Loucy (cell line): ENCODE measurements around the gene SLC2A1.

Experiments used
- H2AFZ ChIP-seq: fragments of 200-600 bp; sonication (generic); 2 replicates; pipeline ENCODE4 v1.6.0; 2016; ENCODE audit warnings: antibody characterized with exemption, mild to moderate bottlenecking, low read length, moderate library complexity
- H3F3A ChIP-seq: fragments of 200-600 bp; 2 replicates; pipeline ENCODE4 v1.6.0; 2016; ENCODE audit warnings: antibody characterized with exemption, low read depth, mild to moderate bottlenecking
- H3K27me3 ChIP-seq: fragments of 200-600 bp; sonication (generic); 2 replicates; pipeline ENCODE4 v1.6.1; 2014; ENCODE audit warnings: low read length, mild to moderate bottlenecking; ENCODE audit not compliant: insufficient read depth, poor library complexity, severe bottlenecking
- H3K36me3 ChIP-seq: fragments of 200-600 bp; sonication (generic); 2 replicates; pipeline ENCODE4 v1.6.1; 2016; ENCODE audit warnings: low read length; ENCODE audit not compliant: insufficient read depth
- H3K4me1 ChIP-seq: fragments of 200-600 bp; sonication (generic); 2 replicates; pipeline ENCODE4 v1.5.1; 2014; ENCODE audit warnings: low read length, mild to moderate bottlenecking; ENCODE audit not compliant: insufficient read depth, poor library complexity, severe bottlenecking
- H3K4me2 ChIP-seq: fragments of 200-600 bp; sonication (generic); 2 replicates; pipeline ENCODE4 v1.6.0; 2014; ENCODE audit warnings: antibody characterized with exemption, low read length, low read depth, mild to moderate bottlenecking; ENCODE audit not compliant: poor library complexity, severe bottlenecking
- H3K4me3 ChIP-seq: fragments of 200-600 bp; sonication (generic); 2 replicates; pipeline ENCODE4 v1.5.1; 2014; ENCODE audit warnings: low read length, mild to moderate bottlenecking, mixed read lengths; ENCODE audit not compliant: poor library complexity, severe bottlenecking
- H3K79me2 ChIP-seq: fragments of 200-600 bp; sonication (generic); 2 replicates; pipeline ENCODE4 v1.6.1; 2014; ENCODE audit warnings: low read length; ENCODE audit not compliant: insufficient read depth
- H3K9ac ChIP-seq: fragments of 200-600 bp; sonication (generic); 2 replicates; pipeline ENCODE4 v1.6.0; 2014; ENCODE audit warnings: mild to moderate bottlenecking, low read depth, low read length, moderate library complexity; ENCODE audit not compliant: poor library complexity, severe bottlenecking
- H3K9me2 ChIP-seq: fragments of 200-600 bp; sonication (generic); replicated peaks from 2 replicates; pipeline ENCODE4 v1.6.1; 2016; ENCODE audit warnings: low read depth, low read length, mixed read lengths
- H3K9me3 ChIP-seq: fragments of 200-600 bp; sonication (generic); 2 replicates; pipeline ENCODE4 v1.6.1; 2014; ENCODE audit warnings: mild to moderate bottlenecking, antibody characterized with exemption, low read length, low read depth; ENCODE audit not compliant: insufficient read depth
- H4K20me1 ChIP-seq: fragments of 200-600 bp; sonication (generic); 2 replicates; pipeline ENCODE4 v1.6.0; 2014; ENCODE audit warnings: antibody characterized with exemption, low read length, mild to moderate bottlenecking; ENCODE audit not compliant: insufficient read depth, poor library complexity, severe bottlenecking
- EZH2phosphoT487 ChIP-seq: fragments of 200-600 bp; IDR thresholded peaks from 2 replicates; pipeline ENCODE4 v1.6.1; 2018; ENCODE audit warnings: antibody characterized with exemption, mild to moderate bottlenecking, moderate library complexity, borderline replicate concordance
- TF ChIP-seq, protein P1 (sequence below): fragments of 200-600 bp; sonication (generic); conservative IDR thresholded peaks from 2 replicates; pipeline ENCODE4 v1.5.1; 2014; ENCODE audit warnings: mild to moderate bottlenecking, antibody characterized with exemption, low read length

Gene SLC2A1

DNA sequence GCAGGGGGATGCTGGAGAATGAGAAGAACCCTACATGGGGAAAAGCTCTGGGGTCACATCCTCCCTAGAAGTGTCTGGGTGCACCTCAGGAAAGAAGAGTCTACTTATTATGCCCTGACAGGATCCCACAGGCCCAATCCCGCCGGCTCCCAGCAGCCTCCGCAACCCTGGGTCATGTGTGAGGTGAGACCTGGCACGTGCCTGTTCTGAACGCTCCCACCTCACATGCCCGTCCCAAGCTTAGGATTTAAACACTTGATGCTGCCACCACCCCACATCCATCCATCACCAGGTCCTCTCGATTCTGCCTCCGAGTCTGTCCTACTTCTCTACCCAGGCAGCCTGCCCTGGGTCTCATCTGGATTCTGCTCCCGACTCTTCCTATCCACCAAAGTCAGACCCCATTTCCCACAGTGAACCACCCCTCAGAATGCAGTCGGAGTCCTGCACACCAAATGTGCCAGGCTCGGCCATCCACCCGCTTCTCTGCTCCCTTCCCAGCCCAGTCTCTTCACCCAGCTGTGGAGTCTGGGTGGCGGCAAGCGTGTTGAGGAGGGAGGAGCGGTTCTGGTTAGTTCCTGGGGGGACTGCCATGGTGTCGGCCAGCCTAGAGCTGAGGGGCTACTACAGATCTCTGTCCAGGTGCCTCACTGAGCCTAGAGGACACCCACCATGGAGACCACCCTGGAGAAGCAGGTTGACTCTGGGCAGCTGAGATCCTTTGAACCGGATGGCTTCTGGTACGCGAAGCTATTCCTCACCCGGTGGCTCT, 23.9 kb downstream of the SLC2A1 start:
- H3K79me2 ChIP-seq = peaks cover 92% of the 10 kb centered on the region; the same call in 1 of the 2 replicates
- no peak for TF ChIP-seq EZH2phosphoT487
- TF ChIP-seq, protein P1, sequence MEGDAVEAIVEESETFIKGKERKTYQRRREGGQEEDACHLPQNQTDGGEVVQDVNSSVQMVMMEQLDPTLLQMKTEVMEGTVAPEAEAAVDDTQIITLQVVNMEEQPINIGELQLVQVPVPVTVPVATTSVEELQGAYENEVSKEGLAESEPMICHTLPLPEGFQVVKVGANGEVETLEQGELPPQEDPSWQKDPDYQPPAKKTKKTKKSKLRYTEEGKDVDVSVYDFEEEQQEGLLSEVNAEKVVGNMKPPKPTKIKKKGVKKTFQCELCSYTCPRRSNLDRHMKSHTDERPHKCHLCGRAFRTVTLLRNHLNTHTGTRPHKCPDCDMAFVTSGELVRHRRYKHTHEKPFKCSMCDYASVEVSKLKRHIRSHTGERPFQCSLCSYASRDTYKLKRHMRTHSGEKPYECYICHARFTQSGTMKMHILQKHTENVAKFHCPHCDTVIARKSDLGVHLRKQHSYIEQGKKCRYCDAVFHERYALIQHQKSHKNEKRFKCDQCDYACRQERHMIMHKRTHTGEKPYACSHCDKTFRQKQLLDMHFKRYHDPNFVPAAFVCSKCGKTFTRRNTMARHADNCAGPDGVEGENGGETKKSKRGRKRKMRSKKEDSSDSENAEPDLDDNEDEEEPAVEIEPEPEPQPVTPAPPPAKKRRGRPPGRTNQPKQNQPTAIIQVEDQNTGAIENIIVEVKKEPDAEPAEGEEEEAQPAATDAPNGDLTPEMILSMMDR = no peak
- no peaks in the 10 kb centered on the region for H3K27me3 ChIP-seq
- no peaks in the 10 kb centered on the region for H3K9me2 ChIP-seq
- peaks cover 69% of the 10 kb centered on the region for H3K4me1 ChIP-seq
- H3K9me3 ChIP-seq = no peaks in the 10 kb centered on the region
- H3K36me3 ChIP-seq = peaks cover 79% of the 10 kb centered on the region
- no peak overlapping the region for H3K9ac ChIP-seq
- H3F3A ChIP-seq = peaks cover 12% of the 10 kb centered on the region; the same call in 1 of the 2 replicates
- no peak overlapping the region for H2AFZ ChIP-seq
- no peak overlapping the region for H3K4me2 ChIP-seq
- H4K20me1 ChIP-seq = peaks cover 55% of the 10 kb centered on the region
- H3K4me3 ChIP-seq = no peak overlapping the region

DNA sequence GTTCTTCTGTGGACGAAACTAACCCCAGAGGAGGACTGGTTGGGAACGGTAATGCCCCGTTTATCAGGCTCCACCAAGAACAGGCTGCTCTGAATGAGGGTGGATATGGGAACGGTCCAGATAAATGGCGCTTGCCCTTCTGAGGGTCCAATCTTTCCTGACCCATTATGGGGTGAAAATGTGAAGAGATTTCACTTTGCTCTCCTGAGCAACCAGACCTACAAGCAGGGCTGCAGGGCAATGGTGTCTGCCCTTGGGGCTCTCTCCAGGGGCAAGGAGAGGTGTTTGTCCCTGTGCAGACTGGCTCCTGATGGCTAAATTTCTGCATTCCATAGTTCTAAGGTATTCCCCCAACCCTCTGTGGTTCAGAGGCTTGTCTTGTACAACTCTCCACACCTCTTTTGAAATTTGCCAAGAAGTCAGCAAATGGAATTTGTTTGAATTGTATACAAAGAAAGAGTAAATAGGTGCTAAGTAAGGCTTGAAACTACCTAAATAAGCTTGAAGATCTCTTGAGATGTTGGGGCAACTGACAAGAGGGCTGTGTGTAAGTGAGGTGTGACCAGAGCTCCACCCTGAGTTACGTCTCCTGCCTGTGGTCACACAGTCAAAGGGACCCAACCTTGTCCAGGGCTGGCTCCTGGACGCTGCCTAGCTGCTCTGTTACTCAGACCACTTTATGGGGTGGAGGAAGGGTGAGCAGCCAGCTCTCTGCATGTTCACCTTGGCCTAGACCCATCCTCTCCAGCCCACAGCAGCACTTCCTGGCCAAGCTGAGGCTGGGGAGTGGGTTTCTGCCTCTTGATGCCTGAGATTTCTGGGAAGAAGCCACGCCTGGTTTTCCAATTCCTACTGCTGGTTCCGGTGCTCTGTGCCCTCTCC, 24.8 kb downstream of the SLC2A1 start:
- peaks cover 64% of the 10 kb centered on the region for H3K4me1 ChIP-seq
- H3K27me3 ChIP-seq = no peaks in the 10 kb centered on the region
- peaks cover 85% of the 10 kb centered on the region; the same call in 1 of the 2 replicates for H3K79me2 ChIP-seq
- H3K9ac ChIP-seq = peak overlapping the region; percentile 66
- H3K36me3 ChIP-seq = peaks cover 79% of the 10 kb centered on the region
- peak overlapping the region; percentile 89 for H3K4me2 ChIP-seq
- H3K4me3 ChIP-seq = peak overlapping the region; percentile 69
- no peaks in the 10 kb centered on the region for H3K9me3 ChIP-seq
- H2AFZ ChIP-seq = no peak overlapping the region
- peaks cover 55% of the 10 kb centered on the region for H4K20me1 ChIP-seq
- peaks cover 12% of the 10 kb centered on the region; the same call in 1 of the 2 replicates for H3F3A ChIP-seq
- TF ChIP-seq, protein P1 = no peak
- TF ChIP-seq EZH2phosphoT487 = no peak
- no peaks in the 10 kb centered on the region for H3K9me2 ChIP-seq

DNA sequence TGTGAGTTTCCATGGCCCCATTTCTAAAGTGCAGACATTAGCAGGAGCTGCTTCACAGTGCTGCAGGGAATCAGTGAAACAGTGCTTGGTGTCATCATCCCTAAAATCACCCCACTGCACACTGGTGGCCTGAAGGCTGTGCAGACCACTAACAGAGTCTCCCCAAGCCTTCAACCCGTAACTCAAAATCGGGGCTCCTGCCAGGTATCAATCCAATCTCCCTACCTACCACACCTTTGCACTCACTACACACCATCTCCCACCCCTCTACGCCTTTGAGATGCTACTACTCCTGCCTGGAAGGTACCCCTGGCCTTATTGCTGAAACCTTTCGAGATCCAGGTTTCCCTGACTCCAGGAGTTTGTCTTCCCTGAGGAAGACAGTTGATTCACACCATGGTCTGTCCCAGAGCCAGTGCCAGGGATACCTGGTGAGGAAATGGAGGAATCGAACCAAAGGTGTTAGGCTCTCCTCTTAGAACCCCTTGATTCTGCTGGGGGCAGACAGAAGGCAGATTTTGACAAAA, 25.5 kb downstream of the SLC2A1 start:
- peaks cover 79% of the 10 kb centered on the region for H3K36me3 ChIP-seq
- peak overlapping the region; percentile 89 for H3K4me2 ChIP-seq
- TF ChIP-seq, protein P1 = no peak
- TF ChIP-seq EZH2phosphoT487 = no peak
- no peaks in the 10 kb centered on the region for H3K27me3 ChIP-seq
- peak overlapping the region; percentile 69 for H3K4me3 ChIP-seq
- no peak overlapping the region for H2AFZ ChIP-seq
- peaks cover 57% of the 10 kb centered on the region for H3K4me1 ChIP-seq
- peaks cover 78% of the 10 kb centered on the region; the same call in 1 of the 2 replicates for H3K79me2 ChIP-seq
- H3F3A ChIP-seq = peaks cover 12% of the 10 kb centered on the region; the same call in 1 of the 2 replicates
- H3K9me3 ChIP-seq = no peaks in the 10 kb centered on the region
- peak overlapping the region; percentile 66 for H3K9ac ChIP-seq
- peaks cover 50% of the 10 kb centered on the region for H4K20me1 ChIP-seq
- H3K9me2 ChIP-seq = no peaks in the 10 kb centered on the region
